ENCODE results near the gene NECAB2.

Gene NECAB2

DNA sequence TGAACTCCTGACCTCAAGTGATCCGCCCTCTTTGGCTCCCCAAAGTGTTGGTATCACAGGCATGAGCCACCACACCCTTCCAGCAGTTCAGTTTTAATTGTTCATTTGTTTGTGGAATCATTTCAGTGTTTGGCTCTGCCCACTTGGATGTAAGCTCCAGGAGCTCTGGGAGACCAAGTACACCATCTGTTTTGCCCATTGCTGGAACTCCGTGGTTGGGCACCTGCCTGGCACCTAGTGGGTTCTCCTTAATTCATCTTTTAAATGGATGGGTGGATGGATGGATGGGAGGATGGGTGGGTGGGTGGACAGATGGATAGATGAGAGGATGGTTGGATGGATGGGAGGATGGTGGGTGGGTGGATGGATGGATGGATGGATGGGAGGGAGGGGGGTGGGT is 953 bp upstream of the NECAB2 start:
- DNase-seq (ENCODE audit: low read depth in 3 of 3), result no peak

DNA sequence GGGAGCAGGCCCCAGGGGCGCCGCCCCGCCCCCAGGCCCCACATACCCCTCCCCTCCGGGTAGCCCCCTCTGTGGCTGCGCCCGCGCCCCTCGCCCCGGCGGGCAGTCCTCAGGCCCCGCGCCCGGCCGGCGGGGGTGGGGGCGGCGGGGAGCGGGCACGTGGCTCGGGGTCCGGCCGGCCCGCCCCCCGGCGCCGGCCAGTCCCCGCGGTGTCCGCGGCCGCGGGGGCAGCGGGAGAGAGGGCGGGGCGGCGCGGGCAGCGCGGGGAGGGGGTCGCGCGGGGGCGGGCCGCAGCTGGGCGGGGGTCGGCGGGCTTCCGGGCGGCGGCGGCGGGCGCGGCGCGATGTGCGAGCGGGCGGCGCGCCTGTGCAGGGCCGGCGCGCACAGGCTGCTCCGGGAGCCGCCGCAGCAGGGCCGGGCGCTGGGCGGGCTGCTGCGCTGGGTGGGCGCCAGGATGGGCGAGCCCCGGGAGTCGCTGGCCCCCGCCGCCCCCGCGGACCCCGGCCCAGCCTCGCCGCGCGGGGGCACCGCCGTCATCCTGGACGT is 335 bp downstream of the NECAB2 start:
- DNase-seq (ENCODE audit: low read depth in 3 of 3), result no peak

- no peak for DNase-seq (ENCODE audit: low read depth in 3 of 3)
Observed at GRCh38 chr16:83968891-83969649, 1.0 kb downstream of the NECAB2 start.

DNA sequence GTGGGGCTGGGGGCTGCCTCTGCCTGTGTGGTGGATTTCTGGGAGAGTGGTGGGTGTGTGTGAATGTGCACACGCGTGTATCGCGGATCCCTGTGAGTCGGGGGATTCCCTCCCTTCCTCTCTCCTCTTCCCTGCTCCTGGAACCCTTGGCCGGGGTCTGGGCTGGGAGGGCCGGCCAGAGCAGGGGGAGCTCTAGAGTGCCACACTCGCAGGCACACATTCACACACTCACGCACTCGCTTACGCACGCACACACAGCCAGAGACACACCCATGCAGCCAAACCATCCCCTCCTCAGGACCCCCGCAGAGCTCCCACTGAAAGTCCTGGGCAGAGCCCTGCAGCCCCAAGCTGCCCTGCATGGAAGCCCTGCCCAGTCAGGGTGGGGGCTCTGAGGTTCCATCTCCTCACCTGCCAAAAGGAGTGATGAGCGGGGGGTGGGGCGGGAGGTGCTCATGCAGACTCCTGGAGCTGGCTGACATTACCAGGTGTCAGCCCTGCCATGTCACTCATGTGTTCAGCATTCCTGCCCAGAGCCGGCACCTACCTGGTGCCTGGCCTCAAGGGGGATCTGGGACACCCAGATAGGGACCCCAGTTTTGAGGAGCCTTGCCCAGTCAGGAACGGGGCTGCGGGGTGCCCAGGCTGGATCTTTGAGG is 1.9 kb downstream of the NECAB2 start:
- no peak for DNase-seq (ENCODE audit: low read depth in 3 of 3)

DNA sequence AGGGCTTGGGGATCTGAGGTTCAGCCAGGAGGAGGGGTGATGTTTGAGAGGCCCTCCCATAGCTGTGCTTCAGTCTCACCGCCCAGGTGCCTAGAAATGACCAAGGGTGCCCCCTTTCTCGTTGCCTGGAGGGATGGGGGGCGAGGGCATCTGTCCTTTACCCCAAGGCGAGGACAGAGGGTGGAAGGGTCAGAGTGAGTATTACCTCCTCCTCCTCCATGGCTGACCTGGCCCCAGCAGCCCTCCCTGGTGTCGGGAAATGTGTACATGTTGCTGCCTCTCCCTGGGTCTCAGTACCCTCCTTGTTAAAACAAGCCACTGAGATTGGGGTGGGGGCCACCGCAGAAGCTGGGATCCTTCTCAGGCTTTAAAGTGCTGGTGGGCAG is 2.4 kb downstream of the NECAB2 start:
- no peak for DNase-seq (ENCODE audit: low read depth in 3 of 3)

GRCh38 chr16:83971165-83972130 is 3.4 kb downstream of the NECAB2 start:
- no peak for DNase-seq (ENCODE audit: low read depth in 3 of 3)

GRCh38 chr16:83972256-83973008 is 4.4 kb downstream of the NECAB2 start:
- no peak for DNase-seq (ENCODE audit: low read depth in 3 of 3)

- DNase-seq (ENCODE audit: low read depth in 3 of 3), result no peak
Observed at GRCh38 chr16:83973077-83973476, 5.0 kb downstream of the NECAB2 start.

DNA sequence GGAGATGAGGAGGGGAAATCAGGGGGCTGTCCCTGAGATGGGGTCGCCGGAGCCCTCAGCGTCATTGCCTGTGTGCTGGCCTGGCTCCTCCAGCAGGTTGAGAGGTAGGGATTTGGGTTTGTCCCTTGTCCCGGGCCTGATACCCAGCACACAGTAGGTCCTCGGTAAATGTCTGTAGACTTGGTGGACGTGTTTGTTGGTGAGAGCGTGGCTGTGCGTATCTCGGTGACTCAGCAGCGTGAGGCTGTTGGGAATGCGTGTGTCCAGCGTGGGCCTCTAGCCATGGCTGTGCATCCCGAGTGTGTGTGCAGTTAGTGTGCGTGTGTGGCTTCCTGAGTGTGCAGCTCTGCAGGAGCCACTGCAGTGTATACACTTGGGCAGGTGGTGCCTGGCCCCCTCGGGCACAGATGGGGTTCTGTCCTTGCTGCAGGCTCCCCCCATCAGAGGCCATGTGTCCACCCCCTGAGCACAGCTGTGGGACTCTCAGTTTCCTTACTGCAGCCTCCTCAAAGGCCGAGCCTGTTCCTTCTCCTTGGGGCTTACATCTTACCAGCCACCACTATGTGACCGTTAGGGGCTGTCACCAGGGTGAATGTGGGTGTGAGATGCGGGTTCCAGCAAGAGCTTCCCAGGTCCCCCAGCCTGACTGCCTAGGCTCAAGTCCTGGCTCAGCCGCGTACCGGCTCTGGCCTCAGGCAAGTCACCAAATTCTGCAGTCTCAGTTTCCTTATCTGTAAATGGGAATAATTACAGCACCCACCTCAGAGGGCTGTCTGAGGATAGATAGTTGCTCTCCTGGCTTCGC is 5.7 kb downstream of the NECAB2 start:
- DNase-seq (ENCODE audit: low read depth in 3 of 3), result no peak

DNA sequence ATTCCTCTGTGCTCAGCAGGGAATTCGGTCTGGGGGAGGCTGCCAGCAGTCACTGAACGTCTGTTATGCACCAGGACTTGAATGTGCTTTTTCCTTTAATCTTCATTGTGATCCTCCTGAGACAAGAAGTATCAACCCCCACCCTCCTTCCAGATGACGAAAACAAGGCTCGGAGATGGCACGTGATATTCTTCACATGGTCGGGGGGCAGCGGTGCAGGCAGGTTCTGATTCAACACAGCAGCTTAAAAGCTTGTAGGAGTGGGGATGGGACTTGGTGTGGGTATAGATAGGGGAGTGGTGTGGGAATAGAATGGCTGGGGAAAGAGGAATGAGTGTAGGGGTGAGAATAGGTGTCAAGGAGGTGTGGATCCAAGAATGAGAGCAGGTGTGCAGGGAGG is 6.4 kb downstream of the NECAB2 start:
- no peak for DNase-seq (ENCODE audit: low read depth in 3 of 3)

DNA sequence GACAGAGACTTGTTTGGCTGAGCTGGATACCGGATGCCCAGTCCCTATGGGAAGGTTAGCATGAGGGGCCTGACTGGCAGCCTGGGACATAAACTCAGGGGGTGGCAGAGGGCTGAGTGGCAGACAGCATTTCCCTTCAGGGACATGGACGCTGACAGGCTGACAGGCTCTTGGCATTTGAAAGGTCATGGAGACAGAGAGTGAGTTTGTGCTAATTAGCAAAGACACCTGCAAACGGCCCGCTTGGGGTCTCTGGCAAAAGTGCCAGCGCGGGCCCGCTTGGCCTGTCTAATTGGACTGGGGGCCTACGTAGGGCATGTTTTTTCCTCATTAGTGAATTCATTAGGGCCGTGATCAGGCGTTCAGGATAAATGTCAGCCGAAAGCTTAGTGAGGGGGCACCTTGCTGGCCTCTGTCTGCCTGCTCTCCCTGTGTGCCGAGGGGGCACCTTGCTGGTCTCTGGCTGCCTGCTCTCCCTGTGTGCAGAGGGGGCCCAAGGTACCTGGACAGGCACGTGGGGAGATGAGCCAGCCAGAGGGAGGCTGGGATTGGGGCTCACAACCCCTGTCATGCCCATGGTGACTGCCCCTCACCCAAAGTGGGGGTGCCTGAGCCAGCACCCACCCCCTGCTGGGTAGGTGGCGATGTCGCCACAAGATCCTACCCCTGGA is 7.7 kb downstream of the NECAB2 start:
- DNase-seq (ENCODE audit: low read depth in 3 of 3), result no peak

GRCh38 chr16:83977056-83977815 is 9.2 kb downstream of the NECAB2 start:
- DNase-seq (ENCODE audit: low read depth in 3 of 3), result no peak

GRCh38 chr16:83978401-83978904 is 10.4 kb downstream of the NECAB2 start:
- no peak for DNase-seq (ENCODE audit: low read depth in 3 of 3)

GRCh38 chr16:83979441-83979840 is 11.4 kb downstream of the NECAB2 start:
- no peak for DNase-seq (ENCODE audit: low read depth in 3 of 3)

- no peak for DNase-seq (ENCODE audit: low read depth in 3 of 3)
Observed at GRCh38 chr16:83980794-83981193, 12.8 kb downstream of the NECAB2 start.

- DNase-seq (ENCODE audit: low read depth in 3 of 3), result no peak
Observed at GRCh38 chr16:83981799-83982198, 13.8 kb downstream of the NECAB2 start.

- DNase-seq (ENCODE audit: low read depth in 3 of 3), result no peak
Observed at GRCh38 chr16:83983491-83983890, 15.4 kb downstream of the NECAB2 start.

DNA sequence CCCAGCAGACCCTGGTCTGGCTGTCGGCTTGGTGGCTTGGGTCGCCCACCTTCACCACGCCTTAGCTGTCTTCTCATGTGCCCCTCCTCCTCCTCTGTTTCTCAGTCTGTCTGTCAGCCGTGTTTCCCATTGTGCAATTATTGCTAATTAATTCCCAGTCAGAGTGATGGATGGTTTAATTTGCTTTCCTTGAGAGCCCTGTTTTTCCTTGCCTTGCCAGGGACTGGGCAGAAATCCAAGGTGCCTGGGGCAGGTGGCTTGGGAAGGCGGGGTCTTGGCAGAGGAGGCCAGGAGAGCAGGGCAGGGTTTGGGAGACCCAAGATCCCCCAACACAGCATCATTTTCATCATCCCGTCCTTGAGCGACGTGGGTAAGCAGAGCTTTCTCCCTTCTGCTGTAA is 21.3 kb downstream of the NECAB2 start:
- no peak for DNase-seq (ENCODE audit: low read depth in 3 of 3)

DNA sequence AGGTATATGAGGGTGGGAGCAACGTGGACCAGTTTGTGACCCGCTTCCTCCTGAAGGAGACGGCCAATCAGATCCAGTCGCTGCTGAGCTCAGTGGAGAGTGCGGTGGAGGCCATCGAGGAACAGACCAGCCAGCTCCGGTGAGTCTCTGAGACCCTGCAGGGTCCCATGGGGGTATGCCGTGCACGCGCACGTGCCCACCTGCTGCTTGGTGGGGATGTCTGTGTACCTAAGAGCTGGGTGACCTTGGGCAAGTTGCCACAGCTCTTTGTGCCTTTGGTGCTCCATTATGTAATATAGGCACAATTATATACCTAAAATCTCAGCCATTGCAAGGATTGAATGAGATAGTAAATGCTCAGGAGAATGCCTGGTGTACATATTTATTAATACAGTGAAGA is 22.4 kb downstream of the NECAB2 start:
- no peak for DNase-seq (ENCODE audit: low read depth in 3 of 3)

All from stimulated activated CD4-positive, alpha-beta T cell treated with anti-CD3 and anti-CD28 coated beads, TNF-alpha, amount 100 ng/mL, for 4 hours (primary cell).